ENCODE data around the gene TNIK.

- TF ChIP-seq CTCF (IDR thresholded peaks at IDR 0.05), result no peak
- TF ChIP-seq ZFX (IDR thresholded peaks at IDR 0.05; ENCODE audit: borderline replicate concordance), result no peak
Measured at GRCh38 chr3:171498921-171499320, 38.7 kb upstream of the TNIK start.
